ENCODE results near the gene SYT11. TPM values are rescaled to one million over a fixed set of nuclear protein-coding genes. Genes with fewer than 3 reads are reported as not detected.
A peak's percentile ranks its signal among the peaks of the same experiment; 100 is the strongest.

The SYT11 gene
- total and polyA plus RNA-seq, 2 experiments from 2014 or later = 16.2 to 28.5 TPM

DNA sequence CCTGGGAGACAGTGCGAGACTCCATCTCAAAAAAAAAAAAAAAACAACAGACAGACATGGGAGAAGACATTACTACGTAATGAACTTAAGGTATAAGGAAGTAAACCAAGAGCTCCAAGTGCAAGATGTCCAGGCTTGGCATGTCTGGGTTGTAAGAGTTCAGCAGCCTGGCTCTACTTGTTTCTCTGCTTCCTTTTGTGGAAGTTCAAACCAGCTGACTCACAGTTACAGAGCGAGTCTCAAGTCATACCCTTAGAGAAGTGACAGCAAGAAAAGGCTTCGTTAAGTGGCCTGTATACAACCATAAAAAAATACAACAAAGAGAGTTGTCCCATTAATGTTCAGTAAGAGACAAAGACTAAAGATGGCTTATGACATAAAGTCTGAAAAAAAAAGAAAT, 50.5 kb downstream of the SYT11 start:
- Histone ChIP-seq H3K27ac (peak overlapping the region; percentile 86), H3K27me3 (replicated peaks; ENCODE audit: insufficient read depth) (no peaks in the 10 kb centered on the region), H3K79me2 (ENCODE audit: insufficient read depth) (peaks cover 59% of the 10 kb centered on the region), H3F3A (ENCODE audit: insufficient read depth) (peaks cover 47% of the 10 kb centered on the region), H2AFZ (no peak overlapping the region), H3K9ac (peak overlapping the region; percentile 93), H3K4me2 (ENCODE audit: unreplicated experiment) (peak overlapping the region; percentile 85), H3K4me1 (ENCODE audit: insufficient read depth) (peaks cover 17% of the 10 kb centered on the region), H3K36me3 (ENCODE audit: low read depth) (peaks cover 58% of the 10 kb centered on the region), H4K20me1 (ENCODE audit: insufficient read depth) (no peaks in the 10 kb centered on the region), H3K4me3 (peak overlapping the region; percentile 92), H3K9me2 (ENCODE audit: insufficient read depth) (no peaks in the 10 kb centered on the region), H3K9me3 (ENCODE audit: low read depth) (no peaks in the 10 kb centered on the region)
- DNase-seq = peak; percentile 68
- 73 to 75% methylated on average over 4 of the region's 4 CpGs for WGBS, 2 experiments (ENCODE audit: low coverage in 1 of 2, low lambda C conversion rate in 2 of 2, missing lambda C conversion rate in 2 of 2)
- in situ Hi-C loops (cut with MboI) = no loop called here
- TF ChIP-seq EZH2phosphoT487 (IDR thresholded peaks at IDR 0.05; ENCODE audit: insufficient read depth, low read depth) = no peak
- TF ChIP-seq EZH2 (IDR thresholded peaks at IDR 0.05; ENCODE audit: insufficient read depth, poor library complexity, severe bottlenecking) = no peak

- no peaks in the 10 kb centered on the region for H3K9me3 ChIP-seq (ENCODE audit: low read depth)
- 1 to 2% methylated on average over 8 to 11 of the region's 11 CpGs for WGBS, 2 experiments (ENCODE audit: low coverage in 1 of 2, low lambda C conversion rate in 2 of 2, missing lambda C conversion rate in 2 of 2)
- H3K4me2 ChIP-seq (ENCODE audit: unreplicated experiment) = peak overlapping the region; percentile 85
- peaks cover 53% of the 10 kb centered on the region for H3F3A ChIP-seq (ENCODE audit: insufficient read depth)
- peak overlapping the region; percentile 93 for H3K9ac ChIP-seq
- H3K36me3 ChIP-seq (ENCODE audit: low read depth) = peaks cover 62% of the 10 kb centered on the region
- peak overlapping the region; percentile 72 for H2AFZ ChIP-seq
- H3K9me2 ChIP-seq (ENCODE audit: insufficient read depth) = no peaks in the 10 kb centered on the region
- H3K4me1 ChIP-seq (ENCODE audit: insufficient read depth) = peaks cover 17% of the 10 kb centered on the region
- peak overlapping the region; percentile 92 for H3K4me3 ChIP-seq
- H3K79me2 ChIP-seq (ENCODE audit: insufficient read depth) = peaks cover 52% of the 10 kb centered on the region
- no peak for TF ChIP-seq EZH2phosphoT487 (IDR thresholded peaks at IDR 0.05; ENCODE audit: insufficient read depth, low read depth)
- TF ChIP-seq EZH2 (IDR thresholded peaks at IDR 0.05; ENCODE audit: insufficient read depth, poor library complexity, severe bottlenecking) = no peak
- H3K27me3 ChIP-seq (replicated peaks; ENCODE audit: insufficient read depth) = no peaks in the 10 kb centered on the region
- peak; percentile 71 for DNase-seq
- in situ Hi-C loops (cut with MboI) = no loop called here
- peak overlapping the region; percentile 86 for H3K27ac ChIP-seq
- H4K20me1 ChIP-seq (ENCODE audit: insufficient read depth) = no peaks in the 10 kb centered on the region
These were observed 51.3 kb downstream of the SYT11 start for GRCh38 chr1:155910621-155911121.

GRCh38 chr1:155911156-155912055, 52.0 kb downstream of the SYT11 start, which contains the start of gene RIT1:
TSS of gene RIT1 (minus strand) at chr1:155911349. CDS start at chr1:155910761, 588 bp downstream.
- TF ChIP-seq EZH2 (IDR thresholded peaks at IDR 0.05; ENCODE audit: insufficient read depth, poor library complexity, severe bottlenecking) (no peak), EZH2phosphoT487 (IDR thresholded peaks at IDR 0.05; ENCODE audit: insufficient read depth, low read depth) (no peak)
- no peaks in the 10 kb centered on the region for H3K27me3 ChIP-seq (replicated peaks; ENCODE audit: insufficient read depth)
- peaks cover 63% of the 10 kb centered on the region for H3K36me3 ChIP-seq (ENCODE audit: low read depth)
- in situ Hi-C loops (cut with MboI) = no loop called here
- peaks cover 17% of the 10 kb centered on the region for H3K4me1 ChIP-seq (ENCODE audit: insufficient read depth)
- H3K9me3 ChIP-seq (ENCODE audit: low read depth) = no peaks in the 10 kb centered on the region
- peak; percentile 94 for DNase-seq
- H3K27ac ChIP-seq = peak within 1 kb of the TSS; percentile 86
- no peaks in the 10 kb centered on the region for H3K9me2 ChIP-seq (ENCODE audit: insufficient read depth)
- peak within 1 kb of the TSS; percentile 92 for H3K4me3 ChIP-seq
- H3K79me2 ChIP-seq (ENCODE audit: insufficient read depth) = peaks cover 52% of the 10 kb centered on the region
- H3K4me2 ChIP-seq (ENCODE audit: unreplicated experiment) = peak within 1 kb of the TSS; percentile 85
- WGBS, 2 experiments (ENCODE audit: low coverage in 1 of 2, low lambda C conversion rate in 2 of 2, missing lambda C conversion rate in 2 of 2) = 7 to 14% methylated on average over 15 to 34 of the region's 34 CpGs
- H2AFZ ChIP-seq = peak within 1 kb of the TSS; percentile 72
- H4K20me1 ChIP-seq (ENCODE audit: insufficient read depth) = no peaks in the 10 kb centered on the region
- peak within 1 kb of the TSS; percentile 93 for H3K9ac ChIP-seq
- H3F3A ChIP-seq (ENCODE audit: insufficient read depth) = peaks cover 61% of the 10 kb centered on the region

GRCh38 chr1:155912056-155912536, 52.7 kb downstream of the SYT11 start:
- Histone ChIP-seq H3K27ac (peak overlapping the region; percentile 86), H2AFZ (no peak overlapping the region), H3K36me3 (ENCODE audit: low read depth) (peaks cover 65% of the 10 kb centered on the region), H3K27me3 (replicated peaks; ENCODE audit: insufficient read depth) (no peaks in the 10 kb centered on the region), H3K4me2 (ENCODE audit: unreplicated experiment) (peak overlapping the region; percentile 85), H3F3A (ENCODE audit: insufficient read depth) (peaks cover 68% of the 10 kb centered on the region), H3K9me2 (ENCODE audit: insufficient read depth) (no peaks in the 10 kb centered on the region), H3K9me3 (ENCODE audit: low read depth) (no peaks in the 10 kb centered on the region), H3K4me1 (ENCODE audit: insufficient read depth) (peaks cover 17% of the 10 kb centered on the region), H3K4me3 (peak overlapping the region; percentile 92; the same call in 1 of the 2 replicates), H4K20me1 (ENCODE audit: insufficient read depth) (no peaks in the 10 kb centered on the region), H3K9ac (peak overlapping the region; percentile 93), H3K79me2 (ENCODE audit: insufficient read depth) (peaks cover 51% of the 10 kb centered on the region)
- in situ Hi-C loops (cut with MboI) = no loop called here
- TF ChIP-seq EZH2 (IDR thresholded peaks at IDR 0.05; ENCODE audit: insufficient read depth, poor library complexity, severe bottlenecking) = no peak
- no peak for TF ChIP-seq EZH2phosphoT487 (IDR thresholded peaks at IDR 0.05; ENCODE audit: insufficient read depth, low read depth)
- WGBS, 2 experiments (ENCODE audit: low coverage in 1 of 2, low lambda C conversion rate in 2 of 2, missing lambda C conversion rate in 2 of 2) = 78 to 81% methylated on average over 11 of the region's 11 CpGs
- DNase-seq = no peak
